HG02642 (cell line): ENCODE data around the gene SRGAP2C.
A peak's percentile ranks its signal among the peaks of the same experiment; 100 is the strongest.
"Not testable (repeated sequence)": the region's sequence is repeated elsewhere in the genome, so short reads cannot be mapped to it uniquely, and the experiment has no call there.

ENCODE experiments used
- ATAC-seq: cut with Tn5 transposase; IDR thresholded peaks from one replicate; pipeline ENCODE4 v1.9.1; 2021; ENCODE audit warnings: mild to moderate bottlenecking; ENCODE audit not compliant: unreplicated experiment, poor library complexity

Gene SRGAP2C

GRCh38 chr1:121224714-121225113 lies 39.9 kb downstream of the SRGAP2C start:
- peak; percentile 99 for ATAC-seq

GRCh38 chr1:121226295-121226904 lies 41.6 kb downstream of the SRGAP2C start:
- ATAC-seq = not testable (repeated sequence)

DNA sequence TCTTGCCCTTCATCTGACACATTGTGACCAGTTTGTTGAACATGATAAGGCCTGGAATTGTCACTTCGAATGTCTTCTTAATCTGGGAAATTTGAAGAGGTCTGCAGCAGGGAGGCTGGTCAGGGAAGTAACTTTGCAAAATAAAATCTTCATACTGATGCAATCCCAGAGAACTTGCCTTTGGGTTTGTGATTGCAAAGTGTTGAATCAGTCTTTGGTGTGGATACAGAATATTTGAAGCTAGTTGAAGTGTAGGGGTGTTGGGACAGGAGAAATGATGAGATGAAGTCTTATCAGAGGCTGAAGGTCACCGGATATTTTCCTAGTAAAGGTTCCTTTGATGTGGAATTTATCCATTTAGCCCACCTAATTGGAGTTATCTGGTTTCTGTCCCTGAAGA lies 42.1 kb downstream of the SRGAP2C start:
- ATAC-seq = not testable (repeated sequence)

- ATAC-seq = not testable (repeated sequence)
Observed at GRCh38 chr1:121227544-121228330, 43.0 kb downstream of the SRGAP2C start.

GRCh38 chr1:121230636-121231035 lies 45.9 kb downstream of the SRGAP2C start:
- ATAC-seq = not testable (repeated sequence)

- ATAC-seq = peak; percentile 70
Observed at GRCh38 chr1:121232445-121233125, 47.8 kb downstream of the SRGAP2C start.

DNA sequence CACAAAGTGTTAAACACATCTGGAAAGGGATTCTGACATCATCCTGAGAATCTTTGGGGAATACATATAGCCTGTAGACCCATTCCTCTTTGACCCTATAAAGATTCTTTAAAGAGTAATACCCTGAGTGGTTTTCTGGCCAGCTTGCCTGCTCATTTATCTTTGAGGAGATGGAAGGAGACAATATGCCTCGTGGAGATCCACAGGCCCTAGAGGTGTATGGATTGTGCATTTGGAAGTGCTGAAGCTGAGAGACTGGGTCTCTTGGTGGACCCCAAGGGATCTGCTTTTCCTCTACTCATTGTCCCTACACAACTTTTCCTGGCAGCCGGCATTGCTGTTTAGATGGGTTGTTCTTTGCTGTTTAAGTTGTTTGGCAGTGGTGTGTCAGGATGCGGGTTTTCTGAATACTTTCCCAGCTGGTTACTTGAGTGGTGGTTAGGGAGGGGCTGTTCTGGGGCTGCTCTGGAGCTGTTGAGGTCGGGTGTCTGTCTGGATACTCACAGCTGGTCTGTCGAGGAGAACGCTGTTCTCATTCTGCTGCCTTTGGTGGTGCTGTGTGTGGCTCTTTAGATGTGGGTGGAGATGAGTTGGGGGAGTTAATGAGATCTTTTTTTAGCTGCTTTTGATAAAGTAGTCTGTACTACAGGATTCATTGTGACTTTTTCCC lies 49.5 kb downstream of the SRGAP2C start:
- ATAC-seq = not testable (repeated sequence)

DNA sequence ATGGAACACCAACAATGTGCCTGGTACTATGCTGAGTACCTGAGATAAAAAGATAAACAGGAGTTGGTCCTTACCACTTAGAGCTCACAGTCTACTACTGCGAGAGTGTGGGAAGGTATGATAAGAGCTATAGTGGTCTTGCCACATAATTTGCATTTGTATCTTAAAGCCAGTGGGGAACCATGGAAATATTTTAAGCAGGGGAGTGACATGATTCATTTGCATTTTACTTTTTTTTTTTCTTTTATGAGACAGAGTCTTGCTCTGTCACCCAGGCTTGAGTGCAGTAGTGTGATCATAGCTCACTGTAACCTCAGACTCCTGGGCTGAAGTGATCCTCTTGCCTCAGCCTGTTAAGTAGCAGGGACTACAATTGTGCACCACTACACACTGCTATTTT lies 53.6 kb downstream of the SRGAP2C start:
- peak; percentile 90 for ATAC-seq

- ATAC-seq = not testable (repeated sequence)
Observed at GRCh38 chr1:121243913-121244312, 59.1 kb downstream of the SRGAP2C start.

- not testable (repeated sequence) for ATAC-seq
Observed at GRCh38 chr1:121246399-121246798, 61.6 kb downstream of the SRGAP2C start.

DNA sequence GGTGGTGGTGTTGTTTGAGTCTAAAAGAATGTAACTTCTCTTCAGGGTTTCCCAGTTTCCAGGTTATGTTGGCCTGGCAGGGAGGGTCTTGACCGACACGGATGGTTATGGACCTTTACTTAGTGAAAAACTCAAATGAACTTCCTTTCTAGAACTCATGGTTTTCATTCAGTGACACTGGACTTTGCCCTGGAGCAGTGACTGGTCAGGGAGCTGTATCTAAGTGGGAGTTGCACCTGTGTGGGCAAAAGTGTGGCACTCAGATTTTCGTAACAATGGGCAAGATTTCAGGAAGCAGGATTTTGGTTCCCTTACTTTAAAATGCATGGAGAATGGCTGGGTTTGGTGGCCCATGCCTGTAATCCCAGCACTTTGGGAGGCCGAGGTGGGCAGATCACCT lies 67.9 kb downstream of the SRGAP2C start:
- ATAC-seq = not testable (repeated sequence)

- ATAC-seq = not testable (repeated sequence)
Observed at GRCh38 chr1:121254618-121255017, 69.8 kb downstream of the SRGAP2C start.

- not testable (repeated sequence) for ATAC-seq
Observed at GRCh38 chr1:121257632-121258031, 72.9 kb downstream of the SRGAP2C start.

DNA sequence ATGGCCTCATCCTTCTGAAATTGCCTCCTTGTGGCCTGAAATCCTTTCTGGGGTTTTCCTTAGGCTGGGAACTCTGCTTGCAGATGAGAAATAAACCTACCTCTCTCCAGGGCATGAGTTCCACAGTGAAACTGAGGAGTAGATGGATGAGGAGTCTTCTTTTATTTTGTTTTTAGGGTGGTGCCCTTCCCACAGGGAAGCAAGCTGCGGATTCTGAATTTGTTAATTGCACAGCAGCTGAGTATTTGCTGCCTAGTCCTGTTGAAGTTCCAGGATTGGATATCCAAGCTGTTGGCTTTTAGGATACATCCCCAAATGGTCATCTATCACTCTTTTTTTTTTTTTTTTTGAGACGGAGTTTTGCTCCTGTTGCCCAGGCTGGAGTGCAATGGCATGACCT lies 73.4 kb downstream of the SRGAP2C start:
- not testable (repeated sequence) for ATAC-seq

DNA sequence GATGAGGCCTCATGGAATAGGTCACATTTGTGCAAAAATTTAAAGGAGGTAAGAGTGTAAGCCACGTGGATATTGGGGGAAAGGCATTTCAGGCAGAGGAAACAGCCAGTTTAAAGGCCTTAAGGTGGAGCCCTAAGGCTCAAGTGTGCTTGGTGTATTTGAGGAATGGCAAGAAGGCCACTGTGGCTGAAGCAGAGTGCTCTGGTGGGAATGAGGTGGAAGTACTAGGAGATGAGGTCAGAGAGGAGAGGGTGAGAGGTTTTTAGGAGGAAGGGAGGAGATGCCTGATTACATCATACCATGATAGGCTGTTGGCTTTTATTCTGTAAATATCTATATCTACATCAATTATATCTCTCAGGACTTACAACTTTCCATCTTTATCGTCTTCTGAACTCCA lies 75.4 kb downstream of the SRGAP2C start:
- not testable (repeated sequence) for ATAC-seq

GRCh38 chr1:121262163-121262562 lies 77.4 kb downstream of the SRGAP2C start:
- ATAC-seq = not testable (repeated sequence)

DNA sequence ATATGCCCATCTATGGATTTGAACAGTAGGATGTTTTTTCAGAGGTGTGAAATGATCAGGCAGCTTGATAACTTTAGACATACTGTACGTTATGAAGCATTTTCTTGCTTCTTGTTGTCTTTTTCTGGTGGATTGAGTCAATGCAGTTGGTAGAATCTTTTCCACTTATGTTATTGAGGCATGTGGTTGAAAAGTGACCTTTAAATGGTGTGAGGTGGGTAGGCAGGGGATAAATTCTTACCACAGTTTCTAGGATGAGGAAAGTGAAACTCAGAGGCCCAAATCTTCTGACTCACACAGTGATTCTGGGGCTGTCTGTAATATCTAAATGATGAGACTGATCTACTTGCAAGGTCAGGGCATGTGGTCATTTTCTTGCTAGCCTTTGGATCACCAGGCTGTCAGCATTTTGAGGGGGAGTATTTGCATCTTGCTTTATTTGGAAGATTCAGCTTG lies 79.0 kb downstream of the SRGAP2C start:
- peak; percentile 82 for ATAC-seq

DNA sequence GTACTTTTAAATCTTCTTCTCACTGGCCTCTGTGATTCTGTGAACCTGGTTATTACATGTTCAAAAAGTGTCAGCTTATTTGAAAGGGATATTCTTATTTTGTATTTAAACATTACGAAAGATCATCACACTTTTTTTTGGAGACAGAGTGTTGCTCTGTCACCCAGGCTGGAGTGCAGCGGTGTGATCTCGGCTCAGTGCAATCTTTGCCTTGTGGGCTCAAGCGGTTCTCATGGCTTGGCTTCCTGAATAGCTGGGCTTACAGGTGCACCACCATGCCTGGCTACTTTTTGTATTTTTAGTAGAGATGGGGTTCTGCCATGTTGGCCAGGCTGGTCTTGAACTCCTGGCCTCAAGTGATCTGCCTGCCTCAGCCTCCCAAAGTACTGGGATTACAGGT lies 82.3 kb downstream of the SRGAP2C start:
- ATAC-seq = not testable (repeated sequence)

GRCh38 chr1:121269309-121269708 lies 84.5 kb downstream of the SRGAP2C start:
- ATAC-seq = not testable (repeated sequence)

DNA sequence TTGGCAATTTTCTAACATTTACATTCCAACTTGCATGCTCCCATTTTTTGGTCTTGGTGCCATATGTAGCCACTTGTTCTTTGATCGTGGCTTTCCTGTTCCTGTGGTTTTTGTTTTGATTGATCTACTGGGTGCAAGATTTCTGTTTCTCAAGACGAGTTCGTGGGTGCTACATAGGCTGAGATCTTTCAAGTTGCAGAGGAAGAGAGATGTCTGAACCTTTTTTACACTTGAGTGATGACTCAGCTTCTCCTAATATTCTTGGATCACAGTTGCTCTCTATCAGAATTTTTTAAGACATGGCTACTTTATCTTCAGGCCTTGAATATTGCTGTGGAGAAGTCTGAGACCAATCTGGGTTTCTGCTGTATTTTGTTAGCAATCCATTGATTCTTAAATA lies 85.2 kb downstream of the SRGAP2C start:
- ATAC-seq = not testable (repeated sequence)
